GM10266 (cell line): Measurements from ENCODE around the gene PTPN14.

ENCODE experiments used
- DNase-seq: peaks from one replicate; pipeline ENCODE4 v3.0.0; 2012; ENCODE audit errors: extremely low spot score
- CTCF ChIP-seq: IDR thresholded peaks from 2 replicates; pipeline ENCODE4 v1.5.1; 2012; ENCODE audit warnings: mild to moderate bottlenecking, low read depth; ENCODE audit not compliant: control insufficient read depth, insufficient read depth; ENCODE audit errors: missing control alignments

Gene PTPN14

GRCh38 chr1:214574598-214575411 lies 23.4 kb upstream of the PTPN14 start:
- DNase-seq: no peak
- TF ChIP-seq CTCF: no peak

- no peak for TF ChIP-seq CTCF
- no peak for DNase-seq
These were observed 22.2 kb upstream of the PTPN14 start for GRCh38 chr1:214573386-214574318.

- TF ChIP-seq CTCF: no peak
- DNase-seq: no peak
These were observed 19.9 kb upstream of the PTPN14 start for GRCh38 chr1:214571281-214571680.

GRCh38 chr1:214570442-214570841 lies 19.0 kb upstream of the PTPN14 start:
- TF ChIP-seq CTCF: no peak
- no peak for DNase-seq

GRCh38 chr1:214569357-214570004 lies 18.1 kb upstream of the PTPN14 start:
- DNase-seq: no peak
- TF ChIP-seq CTCF: no peak

GRCh38 chr1:214568328-214568727 lies 16.9 kb upstream of the PTPN14 start:
- no peak for DNase-seq
- TF ChIP-seq CTCF: no peak

- TF ChIP-seq CTCF: no peak
These were observed 16.1 kb upstream of the PTPN14 start for GRCh38 chr1:214567481-214567980.

More at GRCh38 chr1:214567481-214567980, 16.1 kb upstream of the PTPN14 start:
- no peak for DNase-seq
